Activated CD4-positive, alpha-beta T cell treated with anti-CD3 and anti-CD28 coated beads, Interleukin-2, Interleukin-4, amounts not matched to agents 100 ng/mL and 50 ng/mL, durations not matched to agents 16 hours and 8 hours (primary cell): ENCODE data around the gene SYNPO2L.
"Not testable (repeated sequence)": the region's sequence is repeated elsewhere in the genome, so short reads cannot be mapped to it uniquely, and the experiment has no call there.

Experiments
- DNase-seq: peaks from one replicate; pipeline ENCODE4 v3.0.0-alpha.2; 2020; ENCODE audit warnings: low spot score

SYNPO2L gene

GRCh38 chr10:73655990-73656298 lies at the start of gene SYNPO2L:
TSS of gene SYNPO2L (minus strand) at chr10:73656029. CDS start at chr10:73655922, 107 bp downstream.
- no peak for DNase-seq

- not testable (repeated sequence) for DNase-seq
Observed at GRCh38 chr10:73703924-73704323, 48.1 kb upstream of the SYNPO2L start.

GRCh38 chr10:73698819-73699218 lies 43.0 kb upstream of the SYNPO2L start:
- DNase-seq, result not testable (repeated sequence)

- not testable (repeated sequence) for DNase-seq
Observed at GRCh38 chr10:73697675-73698159, 41.9 kb upstream of the SYNPO2L start, which contains the start of gene AGAP5. TSS of gene AGAP5 (minus strand) at chr10:73698109. CDS start at chr10:73697755, 354 bp downstream.

- not testable (repeated sequence) for DNase-seq
Observed at GRCh38 chr10:73695302-73695701, 39.5 kb upstream of the SYNPO2L start.

- not testable (repeated sequence) for DNase-seq
Observed at GRCh38 chr10:73690755-73691154, 34.9 kb upstream of the SYNPO2L start.

GRCh38 chr10:73689596-73689995 lies 33.8 kb upstream of the SYNPO2L start:
- DNase-seq, result not testable (repeated sequence)

GRCh38 chr10:73687641-73688040 lies 31.8 kb upstream of the SYNPO2L start:
- DNase-seq, result not testable (repeated sequence)

- not testable (repeated sequence) for DNase-seq
Observed at GRCh38 chr10:73674546-73674945, 18.7 kb upstream of the SYNPO2L start.

- DNase-seq, result not testable (repeated sequence)
Observed at GRCh38 chr10:73668378-73668777, 12.5 kb upstream of the SYNPO2L start.

GRCh38 chr10:73666153-73666809 lies 10.5 kb upstream of the SYNPO2L start:
- DNase-seq, result not testable (repeated sequence)

GRCh38 chr10:73665581-73665980 lies 9.8 kb upstream of the SYNPO2L start:
- DNase-seq, result not testable (repeated sequence)

GRCh38 chr10:73664156-73665040 lies 8.6 kb upstream of the SYNPO2L start:
- not testable (repeated sequence) for DNase-seq

GRCh38 chr10:73663621-73664020 lies 7.8 kb upstream of the SYNPO2L start:
- not testable (repeated sequence) for DNase-seq

- DNase-seq, result not testable (repeated sequence)
Observed at GRCh38 chr10:73662705-73663104, 6.9 kb upstream of the SYNPO2L start.

- no peak for DNase-seq
Observed at GRCh38 chr10:73655257-73655989, 406 bp downstream of the SYNPO2L start.

GRCh38 chr10:73653701-73654100 lies 2.1 kb downstream of the SYNPO2L start:
- DNase-seq, result no peak

- no peak for DNase-seq
Observed at GRCh38 chr10:73653195-73653594, 2.6 kb downstream of the SYNPO2L start.

GRCh38 chr10:73650537-73651331 lies 5.1 kb downstream of the SYNPO2L start:
- no peak for DNase-seq

GRCh38 chr10:73649876-73650536 lies 5.8 kb downstream of the SYNPO2L start:
- DNase-seq, result no peak
